K562 (cell line): Measurements from ENCODE around the gene EHBP1L1. TPM values are rescaled to one million over a fixed set of nuclear protein-coding genes. Genes with fewer than 3 reads are reported as not detected.

Source experiments
- ARID3B ChIP-seq: fragments of 250-450 bp; sonication (Bioruptor Pico); IDR thresholded peaks from 2 replicates; pipeline ENCODE4 v1.4.0; 2020; ENCODE audit warnings: borderline replicate concordance
- BRF1 ChIP-seq: IDR thresholded peaks from 3 replicates; pipeline ENCODE4 v1.6.1; 2011; ENCODE audit warnings: borderline replicate concordance, mild to moderate bottlenecking; ENCODE audit not compliant: insufficient read length; ENCODE audit errors: extremely low read depth
- E2F6 ChIP-seq, 2 experiments: IDR thresholded peaks; 2 replicates each; pipeline ENCODE4 v1.6.1; 2011; ENCODE audit warnings: borderline replicate concordance in 1 of 2, control low read depth in 1 of 2, low read depth in 1 of 2, low read length in 1 of 2, mild to moderate bottlenecking in 1 of 2, mixed read lengths in 1 of 2, moderate library complexity in 1 of 2; ENCODE audit not compliant: insufficient read depth in 1 of 2, insufficient read length in 1 of 2, poor library complexity in 1 of 2, severe bottlenecking in 1 of 2; ENCODE audit errors: extremely low read depth in 1 of 2
- ELK1 ChIP-seq: sonication (generic); formaldehyde crosslinking; IDR thresholded peaks from 2 replicates; pipeline ENCODE4 v1.8.1; 2022; ENCODE audit warnings: missing genetic modification reagents
- HMGN3 ChIP-seq: IDR thresholded peaks from 2 replicates; pipeline ENCODE4 v1.6.1; 2011; ENCODE audit warnings: borderline replicate concordance, low read depth, mild to moderate bottlenecking, mixed read lengths, low read length; ENCODE audit not compliant: insufficient read length; ENCODE audit errors: extremely low read depth
- HSF4 ChIP-seq: fragments of 250-450 bp; sonication (Bioruptor Pico); IDR thresholded peaks from 2 replicates; pipeline ENCODE4 v2.1.2; 2022; ENCODE audit warnings: mild to moderate bottlenecking, moderate library complexity, borderline replicate concordance
- ID3 ChIP-seq, 2 experiments: fragments of 250-450 bp in 1 of 2; fragments of 450-650 bp in 1 of 2; sonication (Bioruptor Pico) in 1 of 2; IDR thresholded peaks; 2 replicates each; pipeline versions ENCODE4 v1.6.1 to v1.8.0; 2016 to 2021; ENCODE audit warnings: mild to moderate bottlenecking in 2 of 2, moderate library complexity in 2 of 2, missing compliant biosample characterization in 1 of 2, missing genetic modification characterization in 1 of 2
- MLX ChIP-seq, 2 experiments: fragments of 450-650 bp in 1 of 2; sonication (generic) in 1 of 2; formaldehyde crosslinking; conservative IDR thresholded peaks; 2 replicates each; pipeline versions ENCODE4 v1.4.0 to v1.8.1; 2020 to 2022; ENCODE audit warnings: mild to moderate bottlenecking in 1 of 2, missing genetic modification reagents in 1 of 2
- PPARD ChIP-seq: fragments of 250-450 bp; sonication (Bioruptor Pico); IDR thresholded peaks from 2 replicates; pipeline ENCODE4 v1.8.0; 2022; ENCODE audit warnings: inconsistent platforms, mild to moderate bottlenecking, moderate library complexity
- RAD51 ChIP-seq: fragments of 450-650 bp; IDR thresholded peaks from 2 replicates; pipeline ENCODE4 v1.7.1; 2016; ENCODE audit warnings: low read depth, mild to moderate bottlenecking, borderline replicate concordance
- RBBP5 ChIP-seq: fragments of 200-600 bp; sonication (generic); IDR thresholded peaks from 2 replicates; pipeline ENCODE4 v1.6.1; 2012; ENCODE audit warnings: borderline replicate concordance, mild to moderate bottlenecking, low read length, control low read depth, inconsistent platforms; ENCODE audit not compliant: insufficient read depth, poor library complexity, severe bottlenecking
- RHOXF2B ChIP-seq: fragments of 250-450 bp; sonication (Bioruptor Pico); conservative IDR thresholded peaks from 2 replicates; pipeline ENCODE4 v1.5.1; 2021
- SREBF1 ChIP-seq: fragments of 150-350 bp; IDR thresholded peaks from 2 replicates; pipeline ENCODE4 v1.6.1; 2014; ENCODE audit warnings: antibody characterized with exemption, low read depth, low read length, borderline replicate concordance
- TCF7L2 ChIP-seq: fragments of 150-350 bp; IDR thresholded peaks from 2 replicates; pipeline ENCODE4 v1.6.1; 2016; ENCODE audit warnings: low read depth, mild to moderate bottlenecking, low read length, moderate library complexity
- TEAD4 ChIP-seq, 2 experiments: sonication (generic) in 1 of 2; formaldehyde crosslinking in 1 of 2; IDR thresholded peaks; 2 replicates each; pipeline versions ENCODE4 v1.6.1 to v1.8.0; 2012 to 2022; ENCODE audit warnings: borderline replicate concordance in 1 of 2, inconsistent platforms in 1 of 2, low read length in 1 of 2, mild to moderate bottlenecking in 1 of 2, missing genetic modification reagents in 1 of 2
- ZBTB12 ChIP-seq: fragments of 250-450 bp; sonication (Bioruptor Pico); IDR thresholded peaks from 2 replicates; pipeline ENCODE4 v1.4.0; 2020
- ZNF224 ChIP-seq: sonication (generic); formaldehyde crosslinking; IDR thresholded peaks from 2 replicates; pipeline ENCODE4 v1.8.0; 2022; ENCODE audit warnings: mild to moderate bottlenecking, missing genetic modification reagents
- polyA plus RNA-seq, 8 experiments: library from polyadenylated mRNA; depleted of rRNA in 4 of 8; stranded (reverse) in 5 of 8; unstranded in 3 of 8; fragments of >200 nt; fragmentation: Nextera tagmentation in 2 of 8; fragmentation: Illumina TruSeq in 1 of 8; extraction: Ambion mirVana in 2 of 8; extraction: Trizol in 1 of 8; gene quantifications; 2 replicates each; pipeline versions ENCODE4 v1.2.1 to v1.2.3, GENCODE V29; 2011 to 2014; ENCODE audit warnings: inconsistent platforms in 1 of 8, missing spikeins in 1 of 8
- total RNA-seq, 7 experiments: library from RNA; depleted of rRNA in 6 of 7; stranded (reverse); fragments of >200 nt in 6 of 7; fragmentation: Illumina TruSeq in 2 of 7; extraction: Trizol in 2 of 7; gene quantifications; 2 replicates each; pipeline versions ENCODE4 v1.2.1 to v1.2.3, GENCODE V29; 2011 to 2021; ENCODE audit warnings: low replicate concordance in 1 of 7

Gene EHBP1L1
- total and polyA plus RNA-seq, 9 of the 15 experiments (the other 6 are each of a cell fraction or from before 2014, with no cell fraction given) = 0.03 to 87.1 (median 26.3) TPM

GRCh38 chr11:65569973-65570918 is 5.6 kb upstream of the EHBP1L1 start, which contains the start of gene ZNRD2 (continued):
- peak; percentile 98 for TF ChIP-seq ZBTB12 (CRISPR knock-in tag)
- no peak for TF ChIP-seq TCF7L2
- peak; percentile 84 for TF ChIP-seq RBBP5
- TF ChIP-seq RAD51 = no peak
- TF ChIP-seq ARID3B (CRISPR knock-in tag) = no peak
- TF ChIP-seq TEAD4 (IDR thresholded peaks at IDR 0.05; ENCODE audit: low read length) = peak; percentile 21; the same call in 1 of the 2 replicates
- TF ChIP-seq TEAD4 (CRISPR knock-in tag; IDR thresholded peaks at IDR 0.05; ENCODE audit: borderline replicate concordance) = no peak
- no peak for TF ChIP-seq RHOXF2B (CRISPR knock-in tag)
- no peak for TF ChIP-seq ZNF224
- no peak for TF ChIP-seq PPARD (CRISPR knock-in tag)
- TF ChIP-seq ID3 (CRISPR knock-in tag; IDR thresholded peaks at IDR 0.05) = no peak
- TF ChIP-seq ID3 (tag; IDR thresholded peaks at IDR 0.05) = peak; percentile 55; the same call in 1 of the 2 replicates
- peak; percentile 92 for TF ChIP-seq HMGN3
- no peak for TF ChIP-seq ELK1 (CRISPR knock-in tag)
- TF ChIP-seq HSF4 (CRISPR knock-in tag) = no peak
- peak; percentile 6 to 64 for TF ChIP-seq E2F6 (IDR thresholded peaks at IDR 0.05; ENCODE audit: borderline replicate concordance in 1 of 2, extremely low read depth in 1 of 2, insufficient read depth in 1 of 2, insufficient read length in 1 of 2, low read depth in 1 of 2, low read length in 1 of 2, poor library complexity in 1 of 2, severe bottlenecking in 1 of 2)
- no peak for TF ChIP-seq MLX (CRISPR knock-in tag; conservative IDR thresholded peaks at IDR 0.05)
- TF ChIP-seq SREBF1 = no peak
- no peak for TF ChIP-seq BRF1
